Measurements from ENCODE around the gene PUSL1.
A peak's percentile ranks its signal among the peaks of the same experiment; 100 is the strongest.

PUSL1 gene

GRCh38 chr1:1293263-1294249, 14.8 kb upstream of the PUSL1 start:
- FAIRE-seq (no peak), DNase-seq (ENCODE audit: insufficient read length, low spot score) (no peak)
- TF ChIP-seq PAX5 (IDR thresholded peaks at IDR 0.05; ENCODE audit: insufficient read depth, low read length, severe bottlenecking) (no peak), TAF1 (IDR thresholded peaks at IDR 0.05; ENCODE audit: low read depth, low read length) (no peak), POU2F2 (IDR thresholded peaks at IDR 0.05; ENCODE audit: low read depth, low read length) (no peak), SPI1 (IDR thresholded peaks at IDR 0.05; ENCODE audit: low read depth, low read length) (no peak), POLR2A (IDR thresholded peaks at IDR 0.05; ENCODE audit: low read depth, low read length) (no peak), POLR2AphosphoS5 (IDR thresholded peaks at IDR 0.05; ENCODE audit: low read depth, low read length) (no peak)

- DNase-seq (ENCODE audit: insufficient read length, low spot score), result no peak
- no peak for TF ChIP-seq SPI1 (IDR thresholded peaks at IDR 0.05; ENCODE audit: low read depth, low read length)
Observed at GRCh38 chr1:1294250-1294890, 14.0 kb upstream of the PUSL1 start.

GRCh38 chr1:1295154-1295923, 13.1 kb upstream of the PUSL1 start:
- no peak for TF ChIP-seq POLR2A (IDR thresholded peaks at IDR 0.05; ENCODE audit: low read depth, low read length)
- TF ChIP-seq TAF1 (IDR thresholded peaks at IDR 0.05; ENCODE audit: low read depth, low read length), result no peak
- no peak for TF ChIP-seq SPI1 (IDR thresholded peaks at IDR 0.05; ENCODE audit: low read depth, low read length)
- TF ChIP-seq PAX5 (IDR thresholded peaks at IDR 0.05; ENCODE audit: insufficient read depth, low read length, severe bottlenecking), result no peak
- no peak for TF ChIP-seq POLR2AphosphoS5 (IDR thresholded peaks at IDR 0.05; ENCODE audit: low read depth, low read length)
- no peak for TF ChIP-seq POU2F2 (IDR thresholded peaks at IDR 0.05; ENCODE audit: low read depth, low read length)
- DNase-seq (ENCODE audit: insufficient read length, low spot score) (no peak), FAIRE-seq (no peak)

More at GRCh38 chr1:1294250-1294890, 14.0 kb upstream of the PUSL1 start:
- FAIRE-seq, result no peak

GRCh38 chr1:1296070-1297061, 12.0 kb upstream of the PUSL1 start:
- DNase-seq (ENCODE audit: insufficient read length, low spot score) (no peak), FAIRE-seq (no peak)
- TF ChIP-seq POLR2A (IDR thresholded peaks at IDR 0.05; ENCODE audit: low read depth, low read length), result no peak
- no peak for TF ChIP-seq SPI1 (IDR thresholded peaks at IDR 0.05; ENCODE audit: low read depth, low read length)
- TF ChIP-seq POLR2AphosphoS5 (IDR thresholded peaks at IDR 0.05; ENCODE audit: low read depth, low read length), result no peak
- TF ChIP-seq PAX5 (IDR thresholded peaks at IDR 0.05; ENCODE audit: insufficient read depth, low read length, severe bottlenecking), result no peak
- no peak for TF ChIP-seq POU2F2 (IDR thresholded peaks at IDR 0.05; ENCODE audit: low read depth, low read length)
- no peak for TF ChIP-seq TAF1 (IDR thresholded peaks at IDR 0.05; ENCODE audit: low read depth, low read length)

GRCh38 chr1:1297802-1298424, 10.5 kb upstream of the PUSL1 start:
- TF ChIP-seq TAF1 (IDR thresholded peaks at IDR 0.05; ENCODE audit: low read depth, low read length), result no peak
- no peak for TF ChIP-seq POLR2AphosphoS5 (IDR thresholded peaks at IDR 0.05; ENCODE audit: low read depth, low read length)
- no peak for TF ChIP-seq POU2F2 (IDR thresholded peaks at IDR 0.05; ENCODE audit: low read depth, low read length)
- no peak for TF ChIP-seq SPI1 (IDR thresholded peaks at IDR 0.05; ENCODE audit: low read depth, low read length)
- no peak for TF ChIP-seq POLR2A (IDR thresholded peaks at IDR 0.05; ENCODE audit: low read depth, low read length)
- TF ChIP-seq PAX5 (IDR thresholded peaks at IDR 0.05; ENCODE audit: insufficient read depth, low read length, severe bottlenecking), result no peak
- DNase-seq (ENCODE audit: insufficient read length, low spot score) (no peak), FAIRE-seq (no peak)

GRCh38 chr1:1298861-1299685, 9.3 kb upstream of the PUSL1 start:
- FAIRE-seq (no peak), DNase-seq (ENCODE audit: insufficient read length, low spot score) (no peak)
- TF ChIP-seq POU2F2 (IDR thresholded peaks at IDR 0.05; ENCODE audit: low read depth, low read length), result no peak
- no peak for TF ChIP-seq SPI1 (IDR thresholded peaks at IDR 0.05; ENCODE audit: low read depth, low read length)
- TF ChIP-seq TAF1 (IDR thresholded peaks at IDR 0.05; ENCODE audit: low read depth, low read length), result no peak
- TF ChIP-seq POLR2AphosphoS5 (IDR thresholded peaks at IDR 0.05; ENCODE audit: low read depth, low read length), result no peak
- no peak for TF ChIP-seq POLR2A (IDR thresholded peaks at IDR 0.05; ENCODE audit: low read depth, low read length)
- TF ChIP-seq PAX5 (IDR thresholded peaks at IDR 0.05; ENCODE audit: insufficient read depth, low read length, severe bottlenecking), result no peak

GRCh38 chr1:1299686-1300351, 8.6 kb upstream of the PUSL1 start:
- no peak for TF ChIP-seq POLR2AphosphoS5 (IDR thresholded peaks at IDR 0.05; ENCODE audit: low read depth, low read length)
- no peak for TF ChIP-seq SPI1 (IDR thresholded peaks at IDR 0.05; ENCODE audit: low read depth, low read length)
- no peak for TF ChIP-seq PAX5 (IDR thresholded peaks at IDR 0.05; ENCODE audit: insufficient read depth, low read length, severe bottlenecking)
- no peak for TF ChIP-seq POLR2A (IDR thresholded peaks at IDR 0.05; ENCODE audit: low read depth, low read length)
- TF ChIP-seq POU2F2 (IDR thresholded peaks at IDR 0.05; ENCODE audit: low read depth, low read length), result no peak
- TF ChIP-seq TAF1 (IDR thresholded peaks at IDR 0.05; ENCODE audit: low read depth, low read length), result no peak
- FAIRE-seq, result peak; percentile 52
- DNase-seq (ENCODE audit: insufficient read length, low spot score), result no peak
